WTC11 (cell line): ENCODE results near the gene VASN.

ENCODE experiments used
- CTCF ChIP-seq: fragments of 200-600 bp; IDR thresholded peaks from 2 replicates; pipeline ENCODE4 v1.8.0; 2022; ENCODE audit warnings: antibody characterized with exemption
- HMGA2 ChIP-seq: fragments of 250-450 bp; sonication (Bioruptor Pico); IDR thresholded peaks from 2 replicates; pipeline ENCODE4 v1.4.0; 2021; ENCODE audit warnings: mild to moderate bottlenecking, moderate library complexity
- HMGXB4 ChIP-seq: sonication (generic); formaldehyde crosslinking; IDR thresholded peaks from 2 replicates; pipeline ENCODE4 v1.8.1; 2023; ENCODE audit warnings: mild to moderate bottlenecking, moderate library complexity, missing genetic modification reagents
- IRF2 ChIP-seq: sonication (generic); formaldehyde crosslinking; IDR thresholded peaks from 2 replicates; pipeline ENCODE4 v1.8.0; 2022; ENCODE audit warnings: low read depth, missing genetic modification reagents, borderline replicate concordance
- NFE2L1 ChIP-seq: sonication (generic); formaldehyde crosslinking; IDR thresholded peaks from 2 replicates; pipeline ENCODE4 v1.8.1; 2023; ENCODE audit warnings: missing genetic modification reagents
- SP1 ChIP-seq: sonication (generic); formaldehyde crosslinking; conservative IDR thresholded peaks from 2 replicates; pipeline ENCODE4 v1.8.1; 2022; ENCODE audit warnings: missing genetic modification reagents
- TCF7 ChIP-seq: sonication (generic); formaldehyde crosslinking; IDR thresholded peaks from 2 replicates; pipeline ENCODE4 v1.8.0; 2022; ENCODE audit warnings: mild to moderate bottlenecking, low read depth, missing genetic modification reagents, moderate library complexity
- USF2 ChIP-seq: sonication (generic); formaldehyde crosslinking; IDR thresholded peaks from 2 replicates; pipeline ENCODE4 v1.8.1; 2023; ENCODE audit warnings: mild to moderate bottlenecking, missing genetic modification reagents, moderate library complexity
- ZNF512 ChIP-seq: sonication (generic); formaldehyde crosslinking; IDR thresholded peaks from 2 replicates; pipeline ENCODE4 v1.8.1; 2022; ENCODE audit warnings: missing genetic modification reagents, borderline replicate concordance
- ZSCAN18 ChIP-seq: fragments of 250-450 bp; sonication (Bioruptor Pico); IDR thresholded peaks from 2 replicates; pipeline ENCODE4 v2.1.2; 2022; ENCODE audit warnings: mild to moderate bottlenecking, moderate library complexity

GRCh38 chr16:4378999-4379690 lies 7.5 kb downstream of the VASN start:
- TF ChIP-seq HMGA2 (no peak), CTCF (no peak), USF2 (CRISPR knock-in tag) (no peak), NFE2L1 (no peak), IRF2 (CRISPR knock-in tag) (no peak), HMGXB4 (CRISPR knock-in tag) (no peak), SP1 (CRISPR knock-in tag) (no peak), ZSCAN18 (CRISPR knock-in tag) (no peak), TCF7 (CRISPR knock-in tag) (no peak), ZNF512 (CRISPR knock-in tag) (no peak)
